GM12873 (cell line): ENCODE results near the gene DYRK1A.

ENCODE experiments used
- CTCF ChIP-seq: IDR thresholded peaks from 2 replicates; pipeline ENCODE4 v1.5.1; 2012; ENCODE audit warnings: low read depth, mild to moderate bottlenecking, moderate library complexity, low read length, control low read depth; ENCODE audit not compliant: insufficient read depth; ENCODE audit errors: missing control alignments

DYRK1A gene

GRCh38 chr21:37423103-37423502, 56.5 kb downstream of the DYRK1A start:
- no peak for TF ChIP-seq CTCF

- TF ChIP-seq CTCF, result no peak
Measured at GRCh38 chr21:37424396-37424795, 57.8 kb downstream of the DYRK1A start.

- TF ChIP-seq CTCF, result no peak
Measured at GRCh38 chr21:37425001-37425400, 58.4 kb downstream of the DYRK1A start.

GRCh38 chr21:37425684-37426083, 59.1 kb downstream of the DYRK1A start:
- TF ChIP-seq CTCF, result no peak

GRCh38 chr21:37427221-37427620, 60.6 kb downstream of the DYRK1A start:
- no peak for TF ChIP-seq CTCF

- TF ChIP-seq CTCF, result no peak
Measured at GRCh38 chr21:37429356-37429755, 62.8 kb downstream of the DYRK1A start.

GRCh38 chr21:37430184-37430821, 63.7 kb downstream of the DYRK1A start:
- TF ChIP-seq CTCF, result no peak
